Fibroblast of lung (primary cell): Measurements from ENCODE around the gene KIN. TPM values are rescaled to one million over a fixed set of nuclear protein-coding genes. Genes with fewer than 3 reads are reported as not detected.

Experiments used
- DNase-seq, 2 donors: peaks; one replicate each; pipeline versions ENCODE4 v3.0.0 to v3.0.0-alpha.2; 2010; ENCODE audit warnings: low read depth in 2 of 2
- H2AFZ ChIP-seq: 2 replicates; pipeline ENCODE4 v1.5.1; 2012; ENCODE audit warnings: low read length, control low read depth, inconsistent platforms
- H3K27ac ChIP-seq: 2 replicates; pipeline ENCODE4 v1.5.1; 2011; ENCODE audit warnings: low read length, control low read depth; ENCODE audit not compliant: insufficient read depth
- H3K27me3 ChIP-seq: 2 replicates; pipeline ENCODE4 v1.5.1; 2011; ENCODE audit warnings: mild to moderate bottlenecking, low read length; ENCODE audit not compliant: control insufficient read depth, insufficient read depth
- H3K36me3 ChIP-seq: 2 replicates; pipeline ENCODE4 v1.5.1; 2011; ENCODE audit warnings: low read length; ENCODE audit not compliant: control insufficient read depth, insufficient read depth
- H3K4me1 ChIP-seq: 2 replicates; pipeline ENCODE4 v1.5.1; 2011; ENCODE audit warnings: low read length; ENCODE audit not compliant: control insufficient read depth, insufficient read depth; ENCODE audit errors: extremely low read depth
- H3K4me2 ChIP-seq: 2 replicates; pipeline ENCODE4 v1.5.1; 2011; ENCODE audit warnings: low read length, control low read depth; ENCODE audit not compliant: insufficient read depth; ENCODE audit errors: extremely low read depth
- H3K4me3 ChIP-seq, 4 experiments: fragments of 200-600 bp in 1 of 4; sonication (generic) in 1 of 4; replicated peaks in 1 of 4; 2 replicates each; pipeline ENCODE4 v1.5.1; 2011 to 2016; ENCODE audit warnings: low read length in 4 of 4, low read depth in 3 of 4, mild to moderate bottlenecking in 3 of 4, control low read depth in 2 of 4, inconsistent platforms in 1 of 4, mixed read lengths in 1 of 4; ENCODE audit not compliant: insufficient read depth in 1 of 4; ENCODE audit errors: control extremely low read depth in 1 of 4
- H3K79me2 ChIP-seq: 2 replicates; pipeline ENCODE4 v1.5.1; 2012; ENCODE audit warnings: mild to moderate bottlenecking, low read length, inconsistent platforms; ENCODE audit not compliant: control insufficient read depth, insufficient read depth
- H3K9ac ChIP-seq: 2 replicates; pipeline ENCODE4 v1.5.1; 2011; ENCODE audit warnings: mild to moderate bottlenecking, low read length, control low read depth; ENCODE audit not compliant: insufficient read depth
- H3K9me3 ChIP-seq: 2 replicates; pipeline ENCODE4 v1.5.1; 2012; ENCODE audit warnings: low read depth, low read length; ENCODE audit not compliant: control insufficient read depth, insufficient read depth
- H4K20me1 ChIP-seq: 2 replicates; pipeline ENCODE4 v1.5.1; 2011; ENCODE audit warnings: low read length; ENCODE audit not compliant: control insufficient read depth, insufficient read depth; ENCODE audit errors: extremely low read depth
- EZH2 ChIP-seq: IDR thresholded peaks from 2 replicates; pipeline ENCODE4 v1.5.1; 2012; ENCODE audit warnings: low read length, control low read depth, mild to moderate bottlenecking; ENCODE audit errors: missing control alignments
- polyA plus RNA-seq, 2 donors: library from polyadenylated mRNA; depleted of rRNA in 1 of 2; stranded (reverse) in 1 of 2; unstranded in 1 of 2; fragments of >200 nt; gene quantifications; 2 replicates each; pipeline ENCODE4 v1.2.1, GENCODE V29; 2011 to 2012; ENCODE audit warnings: missing spikeins in 1 of 2
- total RNA-seq: library from RNA; depleted of rRNA; stranded (reverse); fragments of >200 nt; gene quantifications from 2 replicates; pipeline ENCODE4 v1.2.1, GENCODE V29; 2014
- TF ChIP-seq, protein P1 (sequence below), 2 donors: IDR thresholded peaks in 1 of 2; conservative IDR thresholded peaks in 1 of 2; 1 replicate in 1 of 2; 2 replicates in 1 of 2; pipeline ENCODE4 v1.5.1; 2011 to 2012; ENCODE audit warnings: low read length in 2 of 2, control low read depth in 1 of 2, inconsistent platforms in 1 of 2, low read depth in 1 of 2, mild to moderate bottlenecking in 1 of 2

KIN gene
- total and polyA plus RNA-seq, 2 donors (not counting 1 experiment from before 2014, with no cell fraction given): 9.6 to 10.1 TPM

GRCh38 chr10:7818295-7819120 is 30.7 kb upstream of the KIN start, which contains the start of gene TAF3:
Gene TAF3 (plus strand): TSS chr10:7818505. CDS start chr10:7818710, 205 bp downstream.
- Histone ChIP-seq H4K20me1 (no peaks in the 10 kb centered on the region), H3K4me2 (peak within 1 kb of the TSS; percentile 99), H3K4me3 (peak within 1 kb of the TSS; percentile 57 to 98 (median 85)), H3K4me1 (peaks cover 3% of the 10 kb centered on the region), H3K27me3 (peaks cover 8% of the 10 kb centered on the region), H3K9me3 (no peaks in the 10 kb centered on the region), H2AFZ (peak within 1 kb of the TSS; percentile 100), H3K36me3 (no peaks in the 10 kb centered on the region), H3K9ac (peak within 1 kb of the TSS; percentile 79), H3K79me2 (peaks cover 22% of the 10 kb centered on the region), H3K27ac (peak within 1 kb of the TSS; percentile 62)
- TF ChIP-seq, protein P1, sequence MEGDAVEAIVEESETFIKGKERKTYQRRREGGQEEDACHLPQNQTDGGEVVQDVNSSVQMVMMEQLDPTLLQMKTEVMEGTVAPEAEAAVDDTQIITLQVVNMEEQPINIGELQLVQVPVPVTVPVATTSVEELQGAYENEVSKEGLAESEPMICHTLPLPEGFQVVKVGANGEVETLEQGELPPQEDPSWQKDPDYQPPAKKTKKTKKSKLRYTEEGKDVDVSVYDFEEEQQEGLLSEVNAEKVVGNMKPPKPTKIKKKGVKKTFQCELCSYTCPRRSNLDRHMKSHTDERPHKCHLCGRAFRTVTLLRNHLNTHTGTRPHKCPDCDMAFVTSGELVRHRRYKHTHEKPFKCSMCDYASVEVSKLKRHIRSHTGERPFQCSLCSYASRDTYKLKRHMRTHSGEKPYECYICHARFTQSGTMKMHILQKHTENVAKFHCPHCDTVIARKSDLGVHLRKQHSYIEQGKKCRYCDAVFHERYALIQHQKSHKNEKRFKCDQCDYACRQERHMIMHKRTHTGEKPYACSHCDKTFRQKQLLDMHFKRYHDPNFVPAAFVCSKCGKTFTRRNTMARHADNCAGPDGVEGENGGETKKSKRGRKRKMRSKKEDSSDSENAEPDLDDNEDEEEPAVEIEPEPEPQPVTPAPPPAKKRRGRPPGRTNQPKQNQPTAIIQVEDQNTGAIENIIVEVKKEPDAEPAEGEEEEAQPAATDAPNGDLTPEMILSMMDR (conservative IDR thresholded peaks at IDR 0.05 in 1 of 2, IDR thresholded peaks at IDR 0.05 in 1 of 2; ENCODE audit: low read depth in 1 of 2, low read length in 2 of 2): no peak
- no peak for TF ChIP-seq EZH2
- peak; percentile 79 to 84 for DNase-seq

- H3K4me2 ChIP-seq: peak overlapping the region; percentile 99
- H3K36me3 ChIP-seq: no peaks in the 10 kb centered on the region
- peak overlapping the region; percentile 100 for H2AFZ ChIP-seq
- H3K79me2 ChIP-seq: peaks cover 22% of the 10 kb centered on the region
- H3K27me3 ChIP-seq: peaks cover 8% of the 10 kb centered on the region
- no peaks in the 10 kb centered on the region for H3K9me3 ChIP-seq
- H3K27ac ChIP-seq: no peak overlapping the region
- no peaks in the 10 kb centered on the region for H4K20me1 ChIP-seq
- H3K4me3 ChIP-seq: peak overlapping the region; percentile 57 to 98 (median 85)
- TF ChIP-seq, protein P1 (conservative IDR thresholded peaks at IDR 0.05 in 1 of 2, IDR thresholded peaks at IDR 0.05 in 1 of 2; ENCODE audit: low read depth in 1 of 2, low read length in 2 of 2): no peak
- TF ChIP-seq EZH2: no peak
- DNase-seq: no peak
- peaks cover 3% of the 10 kb centered on the region for H3K4me1 ChIP-seq
- no peak overlapping the region for H3K9ac ChIP-seq
These were observed 30.1 kb upstream of the KIN start for GRCh38 chr10:7817984-7818294.

DNA sequence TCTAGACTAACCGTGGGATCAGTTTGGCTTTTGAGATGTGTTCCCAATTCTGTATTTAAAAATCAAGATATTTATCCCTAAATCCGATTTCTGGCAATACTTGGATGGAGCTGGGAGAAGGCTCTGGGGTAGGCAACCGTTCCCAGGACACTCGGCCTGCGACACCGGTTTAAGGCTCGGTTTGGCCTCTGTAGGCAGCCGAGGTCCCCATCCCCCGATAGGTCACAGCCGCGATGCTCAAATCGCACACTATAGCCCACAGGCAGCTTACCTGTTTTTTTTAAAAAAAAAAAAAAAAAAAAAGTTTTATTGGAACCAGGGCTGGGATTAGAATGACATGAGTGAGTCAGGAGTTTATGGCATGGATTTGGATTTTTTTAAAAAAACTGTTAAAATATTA is 29.8 kb upstream of the KIN start:
- H3K27ac ChIP-seq: no peak overlapping the region
- peaks cover 8% of the 10 kb centered on the region for H3K27me3 ChIP-seq
- no peak overlapping the region for H3K9ac ChIP-seq
- H3K36me3 ChIP-seq: no peaks in the 10 kb centered on the region
- H3K79me2 ChIP-seq: peaks cover 22% of the 10 kb centered on the region
- TF ChIP-seq, protein P1 (conservative IDR thresholded peaks at IDR 0.05 in 1 of 2, IDR thresholded peaks at IDR 0.05 in 1 of 2; ENCODE audit: low read depth in 1 of 2, low read length in 2 of 2): no peak
- TF ChIP-seq EZH2: no peak
- peak overlapping the region; percentile 57 to 98 (median 85) for H3K4me3 ChIP-seq
- no peaks in the 10 kb centered on the region for H3K9me3 ChIP-seq
- no peak for DNase-seq
- H3K4me2 ChIP-seq: peak overlapping the region; percentile 99
- H3K4me1 ChIP-seq: peaks cover 3% of the 10 kb centered on the region
- H4K20me1 ChIP-seq: no peaks in the 10 kb centered on the region
- peak overlapping the region; percentile 100 for H2AFZ ChIP-seq
